T-cell (primary cell): ENCODE data around the gene RIN2. TPM values are rescaled to one million over a fixed set of nuclear protein-coding genes. Genes with fewer than 3 reads are reported as not detected.

Experiments
- ATAC-seq, 4 experiments: fragments of 200-7000 bp in 3 of 4; fragments of 150-1000 bp in 1 of 4; cut with Tn5 transposase; replicated peaks in 1 of 4; 1 replicate in 3 of 4; 2 replicates in 1 of 4; pipeline ENCODE4 v1.10.0; 2021; ENCODE audit warnings: moderate library complexity in 3 of 4, mild to moderate bottlenecking in 2 of 4, moderate number of reproducible peaks in 1 of 4
- CTCF ChIA-PET, 2 donors: fragments of 300-600 bp; sonication (Branson Sonifier 250); formaldehyde crosslinking; loops; one replicate each; lab custom pipeline; 2022; ENCODE audit warnings: antibody characterized with exemption in 2 of 2; lab: Charles Lee
- POLR2A ChIA-PET, 2 donors: fragments of 300-600 bp; sonication (Branson Sonifier 250); formaldehyde crosslinking; loops; one replicate each; lab custom pipeline; 2022; ENCODE audit warnings: antibody characterized with exemption in 2 of 2; lab: Charles Lee
- DNase-seq, 35 experiments: peaks; one replicate each; pipeline versions ENCODE4 v3.0.0 to v3.0.0-alpha.2; 2013 to 2023
- H3K27ac ChIP-seq: one replicate; pipeline ENCODE4 v1.5.1; 2013; ENCODE audit warnings: low read length
- H3K27me3 ChIP-seq, 2 experiments: replicated peaks in 1 of 2; 1 replicate in 1 of 2; 2 replicates in 1 of 2; pipeline versions ENCODE4 v1.6.1 to v1.7.0; 2013; ENCODE audit warnings: low read length in 1 of 2, mixed read lengths in 1 of 2; ENCODE audit not compliant: control insufficient read depth in 2 of 2, insufficient read depth in 2 of 2; ENCODE audit errors: extremely low read depth in 1 of 2
- H3K36me3 ChIP-seq, 2 donors: 1 replicate in 1 of 2; 2 replicates in 1 of 2; pipeline versions ENCODE4 v1.6.1 to v1.7.0; 2013; ENCODE audit warnings: low read length in 1 of 2; ENCODE audit not compliant: control insufficient read depth in 2 of 2, insufficient read depth in 1 of 2; ENCODE audit errors: extremely low read depth in 1 of 2
- H3K4me1 ChIP-seq, 2 experiments: 1 replicate in 1 of 2; 2 replicates in 1 of 2; pipeline versions ENCODE4 v1.6.1 to v1.7.0; 2013; ENCODE audit warnings: low read length in 2 of 2, mixed read lengths in 1 of 2; ENCODE audit not compliant: insufficient read depth in 2 of 2, control insufficient read depth in 1 of 2; ENCODE audit errors: extremely low read depth in 1 of 2
- H3K4me3 ChIP-seq, 2 donors: 1 replicate in 1 of 2; 2 replicates in 1 of 2; pipeline versions ENCODE4 v1.5.1 to v1.7.0; 2013; ENCODE audit warnings: mild to moderate bottlenecking in 2 of 2, low read length in 1 of 2, moderate library complexity in 1 of 2; ENCODE audit not compliant: control insufficient read depth in 1 of 2; ENCODE audit errors: extremely low read depth in 1 of 2
- H3K9me3 ChIP-seq: 2 replicates; pipeline ENCODE4 v1.7.0; 2013
- H3K27ac Mint-ChIP-seq, 2 donors: one replicate each; pipeline ENCODE4 v1.8.0; 2020 to 2021; ENCODE audit warnings: mild to moderate bottlenecking in 2 of 2, mixed read lengths in 2 of 2
- H3K27me3 Mint-ChIP-seq, 2 donors: one replicate each; pipeline ENCODE4 v1.8.0; 2021 to 2022; ENCODE audit warnings: mixed read lengths in 2 of 2
- H3K36me3 Mint-ChIP-seq: one replicate; pipeline ENCODE4 v1.8.0; 2021; ENCODE audit warnings: mixed read lengths
- H3K4me1 Mint-ChIP-seq, 3 donors: one replicate each; pipeline ENCODE4 v1.8.0; 2020 to 2022; ENCODE audit warnings: mixed read lengths in 3 of 3, mild to moderate bottlenecking in 1 of 3
- H3K4me3 Mint-ChIP-seq, 3 donors: one replicate each; pipeline ENCODE4 v1.8.0; 2020 to 2022; ENCODE audit warnings: mild to moderate bottlenecking in 3 of 3, mixed read lengths in 3 of 3, moderate library complexity in 3 of 3
- H3K9me3 Mint-ChIP-seq, 3 donors: one replicate each; pipeline ENCODE4 v1.8.0; 2020 to 2022; ENCODE audit warnings: mixed read lengths in 3 of 3
- WGBS: methylation state at CpG from one replicate; pipeline ENCODE4 v1.1.5; 2013; ENCODE audit warnings: missing lambda C conversion rate; ENCODE audit not compliant: insufficient coverage; 5-methylcytosine and 5-hydroxymethylcytosine counted together
- total RNA-seq, 35 experiments: library from RNA in 6 of 35; stranded (reverse) in 6 of 35; fragments of 120-200 nt in 1 of 35; gene quantifications; one replicate each; pipeline versions ENCODE4 v1.2.1 to v1.2.4 and lab custom pipeline; 2013 to 2026

The RIN2 gene
- total RNA-seq, 5 donors from 2014 or later (not counting 1 experiment from before 2014, with no cell fraction given): 0.20 to 0.89 (median 0.26) TPM; not detected in 2

GRCh38 chr20:19783966-19784401 lies 25.9 kb downstream of the RIN2 start:
- ATAC-seq: no peak
- H3K9me3 Mint-ChIP-seq: peaks cover 0 to 5% (median 0%) of the 10 kb centered on the region in 3 donors
- no peaks in the 10 kb centered on the region for H3K36me3 ChIP-seq
- no peak overlapping the region for H3K4me3 ChIP-seq
- POLR2A ChIA-PET: no interaction called here
- peaks cover 0 to 8% (median 2%) of the 10 kb centered on the region in 3 donors for H3K4me1 Mint-ChIP-seq
- H3K36me3 Mint-ChIP-seq: no peaks in the 10 kb centered on the region
- peaks cover 3 to 11% of the 10 kb centered on the region in 2 donors for H3K27me3 Mint-ChIP-seq
- CTCF ChIA-PET: no interaction called here
- no peak overlapping the region for H3K4me3 Mint-ChIP-seq
- no peaks in the 10 kb centered on the region for H3K9me3 ChIP-seq
- 85% methylated on average over 7 of the region's 7 CpGs for WGBS
- no peak for DNase-seq
- peaks cover 0 to 3% of the 10 kb centered on the region in 2 experiments for H3K27me3 ChIP-seq
- no peaks in the 10 kb centered on the region for H3K4me1 ChIP-seq
- H3K27ac Mint-ChIP-seq: no peak overlapping the region
- no peak overlapping the region for H3K27ac ChIP-seq

DNA sequence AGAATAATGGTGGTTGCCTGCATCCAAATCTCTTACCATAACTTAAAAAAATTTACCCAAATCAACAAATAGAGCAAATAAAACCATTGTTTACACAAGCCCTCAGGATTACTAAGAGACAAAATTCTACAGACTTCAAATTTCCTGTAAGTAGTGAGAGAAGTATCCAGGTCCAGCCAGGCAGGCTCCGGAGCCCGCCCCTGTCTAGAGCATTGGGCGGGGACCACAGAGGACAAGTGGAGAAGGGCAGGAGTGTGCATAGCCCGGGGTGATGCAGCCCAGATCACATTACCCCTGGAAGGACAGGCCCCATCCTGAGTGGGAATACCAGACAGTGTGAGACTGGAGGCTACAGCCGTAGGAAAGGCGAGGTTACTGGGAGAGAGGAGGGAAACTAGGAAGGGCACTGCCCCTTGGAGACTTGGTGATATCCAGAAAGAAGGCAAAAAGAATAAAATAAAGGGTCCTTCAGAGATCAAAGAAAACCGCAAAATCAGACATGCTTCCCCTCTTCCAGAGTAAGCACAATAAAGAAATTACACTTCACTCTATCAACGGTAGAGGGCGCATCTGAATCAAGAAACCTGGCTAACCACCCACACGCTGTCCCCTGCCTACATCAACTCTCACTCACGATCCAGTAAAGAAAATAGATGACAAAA lies 26.6 kb downstream of the RIN2 start:
- WGBS: 20% methylated on average over 4 of the region's 11 CpGs

DNA sequence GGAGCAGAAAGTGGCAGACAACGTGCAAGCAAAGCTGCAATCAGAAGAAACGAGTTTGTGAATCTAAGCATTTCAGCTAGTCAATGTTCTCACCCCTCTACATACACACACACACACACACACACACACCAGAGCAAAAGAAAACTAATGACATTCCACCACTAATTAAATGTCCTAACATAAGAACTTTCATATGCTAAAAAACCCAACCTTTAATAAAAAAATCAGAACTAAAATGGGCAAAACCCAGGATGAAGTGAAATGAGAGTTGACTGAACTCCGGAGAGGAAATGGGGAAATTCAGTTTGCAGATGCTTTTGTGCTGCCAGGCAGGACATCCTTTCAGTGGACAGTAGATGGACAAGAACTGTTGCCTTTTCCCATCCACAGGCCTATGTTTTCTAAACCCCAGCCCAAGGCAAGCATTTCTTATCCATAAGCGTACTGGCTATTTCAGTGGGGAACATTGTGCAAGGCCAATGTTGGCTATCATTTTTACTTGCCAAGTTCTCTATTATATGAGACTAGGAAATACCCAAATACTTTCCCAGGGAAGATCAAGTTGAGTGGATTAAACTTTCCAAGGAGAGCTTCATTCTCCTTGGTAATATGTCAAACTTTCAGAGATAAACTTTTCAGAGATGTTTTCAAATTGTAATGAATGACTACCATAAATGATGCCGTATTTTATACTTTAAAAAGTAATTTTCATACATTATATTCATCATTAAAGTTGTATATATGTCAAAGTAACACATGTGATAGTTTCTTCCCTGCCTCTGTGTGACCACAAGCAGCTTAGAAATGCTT lies 27.3 kb downstream of the RIN2 start:
- CTCF ChIA-PET: interaction anchor here in 1 of 2 donors (0.6 kb wide), 1 partner anchor 149 kb away, joined by 3 read pairs; no protein-coding TSS in a partner anchor
- 80% methylated on average over 2 of the region's 5 CpGs for WGBS

More for the DNA sequence above, 26.6 kb downstream of the RIN2 start:
- no peaks in the 10 kb centered on the region for H3K36me3 ChIP-seq
- no peak for ATAC-seq
- no peaks in the 10 kb centered on the region for H3K9me3 ChIP-seq
- ChIA-PET CTCF (no interaction called here), POLR2A (no interaction called here)
- H3K27ac ChIP-seq: no peak overlapping the region
- no peaks in the 10 kb centered on the region for H3K4me1 ChIP-seq
- H3K27ac Mint-ChIP-seq: no peak overlapping the region
- H3K9me3 Mint-ChIP-seq: peaks cover 0 to 9% (median 0%) of the 10 kb centered on the region in 3 donors
- H3K4me3 ChIP-seq: no peak overlapping the region
- peaks cover 3 to 11% of the 10 kb centered on the region in 2 donors for H3K27me3 Mint-ChIP-seq
- peaks cover 0 to 8% (median 2%) of the 10 kb centered on the region in 3 donors for H3K4me1 Mint-ChIP-seq
- H3K36me3 Mint-ChIP-seq: no peaks in the 10 kb centered on the region
- H3K4me3 Mint-ChIP-seq: no peak overlapping the region
- H3K27me3 ChIP-seq: peaks cover 0 to 3% of the 10 kb centered on the region in 2 experiments
- DNase-seq: peak in 3 of 35 experiments; percentile 5 to 26 (median 11)

DNA sequence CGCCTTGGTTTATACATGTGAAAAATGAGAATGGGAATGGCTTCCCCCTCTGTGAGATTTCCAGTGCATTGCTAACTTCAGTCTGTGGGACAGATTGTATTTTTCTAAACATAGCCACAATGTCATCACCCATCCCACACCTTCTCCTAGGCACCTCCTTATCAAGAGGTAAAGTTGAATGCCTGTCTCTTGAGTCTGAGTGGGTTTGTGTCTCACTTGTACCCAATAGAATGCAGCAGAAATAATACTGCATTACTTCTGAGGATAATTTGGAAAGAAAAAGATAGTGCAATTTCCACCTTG lies 27.9 kb downstream of the RIN2 start:
- ATAC-seq (no peak), DNase-seq (no peak)
- no CpG with 5 or more reads among the region's 1 CpG for WGBS
- no peak overlapping the region for H3K27ac Mint-ChIP-seq
- no peaks in the 10 kb centered on the region for H3K36me3 Mint-ChIP-seq
- POLR2A ChIA-PET: no interaction called here
- no peak overlapping the region for H3K4me3 Mint-ChIP-seq
- H3K9me3 Mint-ChIP-seq: peaks cover 0 to 9% (median 0%) of the 10 kb centered on the region in 3 donors
- H3K4me3 ChIP-seq: no peak overlapping the region
- H3K4me1 Mint-ChIP-seq: peaks cover 0 to 8% (median 2%) of the 10 kb centered on the region in 3 donors
- no peaks in the 10 kb centered on the region for H3K9me3 ChIP-seq
- no peaks in the 10 kb centered on the region for H3K36me3 ChIP-seq
- peaks cover 0 to 3% of the 10 kb centered on the region in 2 experiments for H3K27me3 ChIP-seq
- CTCF ChIA-PET: interaction anchor here in 1 of 2 donors (0.6 kb wide), 1 partner anchor 149 kb away, joined by 3 read pairs; no protein-coding TSS in a partner anchor
- no peaks in the 10 kb centered on the region for H3K4me1 ChIP-seq
- peaks cover 3 to 15% of the 10 kb centered on the region in 2 donors for H3K27me3 Mint-ChIP-seq
- H3K27ac ChIP-seq: no peak overlapping the region

More for the DNA sequence above, 27.3 kb downstream of the RIN2 start:
- H3K9me3 ChIP-seq: no peaks in the 10 kb centered on the region
- no peak overlapping the region for H3K27ac ChIP-seq
- no peak overlapping the region for H3K27ac Mint-ChIP-seq
- H3K9me3 Mint-ChIP-seq: peaks cover 0 to 9% (median 0%) of the 10 kb centered on the region in 3 donors
- peaks cover 0 to 8% (median 2%) of the 10 kb centered on the region in 3 donors for H3K4me1 Mint-ChIP-seq
- H3K27me3 Mint-ChIP-seq: peaks cover 3 to 11% of the 10 kb centered on the region in 2 donors
- no peaks in the 10 kb centered on the region for H3K36me3 Mint-ChIP-seq
- H3K36me3 ChIP-seq: no peaks in the 10 kb centered on the region
- POLR2A ChIA-PET: no interaction called here
- H3K27me3 ChIP-seq: peaks cover 0 to 3% of the 10 kb centered on the region in 2 experiments
- no peak overlapping the region for H3K4me3 Mint-ChIP-seq
- DNase-seq (no peak), ATAC-seq (no peak)
- H3K4me3 ChIP-seq: no peak overlapping the region
- no peaks in the 10 kb centered on the region for H3K4me1 ChIP-seq

GRCh38 chr20:19786311-19786710 lies 28.3 kb downstream of the RIN2 start:
- Histone ChIP-seq H3K27me3 (peaks cover 0 to 3% of the 10 kb centered on the region in 2 experiments), H3K36me3 (no peaks in the 10 kb centered on the region), H3K4me3 (no peak overlapping the region), H3K27ac (no peak overlapping the region), H3K4me1 (no peaks in the 10 kb centered on the region), H3K9me3 (no peaks in the 10 kb centered on the region)
- 70% methylated on average over 3 of the region's 5 CpGs for WGBS
- peaks cover 0 to 9% (median 0%) of the 10 kb centered on the region in 3 donors for H3K9me3 Mint-ChIP-seq
- peaks cover 0 to 8% (median 2%) of the 10 kb centered on the region in 3 donors for H3K4me1 Mint-ChIP-seq
- no peak for DNase-seq
- no peak for ATAC-seq
- no peak overlapping the region for H3K27ac Mint-ChIP-seq
- ChIA-PET POLR2A (no interaction called here), CTCF (interaction anchor here in 1 of 2 donors (0.6 kb wide), 1 partner anchor 148 kb away, joined by 3 read pairs; no protein-coding TSS in a partner anchor)
- H3K36me3 Mint-ChIP-seq: no peaks in the 10 kb centered on the region
- no peak overlapping the region for H3K4me3 Mint-ChIP-seq
- H3K27me3 Mint-ChIP-seq: peaks cover 3 to 15% of the 10 kb centered on the region in 2 donors

DNA sequence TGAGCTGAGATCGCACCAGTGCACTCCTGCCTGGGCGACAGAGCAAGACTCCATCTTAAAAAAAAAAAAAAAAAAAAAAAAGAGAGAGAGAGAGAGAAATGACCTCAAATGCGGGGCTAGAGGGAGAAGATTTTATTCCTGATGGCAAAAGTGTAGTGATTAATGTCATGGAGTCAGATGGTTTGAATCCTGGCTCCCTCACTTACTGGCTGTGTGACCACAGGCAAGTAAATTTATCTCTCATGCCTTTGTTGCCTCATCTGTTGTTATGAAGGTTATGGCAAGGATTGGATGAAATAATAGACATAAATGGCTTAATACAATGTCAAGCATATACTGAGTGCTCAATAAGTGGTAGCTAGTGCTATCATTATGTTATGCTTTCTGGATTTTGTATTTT lies 29.3 kb downstream of the RIN2 start:
- CTCF ChIA-PET: no interaction called here
- Mint-ChIP-seq H3K36me3 (no peaks in the 10 kb centered on the region), H3K4me1 (peaks cover 0 to 8% (median 2%) of the 10 kb centered on the region in 3 donors), H3K4me3 (no peak overlapping the region), H3K9me3 (peaks cover 0 to 9% (median 0%) of the 10 kb centered on the region in 3 donors), H3K27me3 (peaks cover 3 to 19% of the 10 kb centered on the region in 2 donors), H3K27ac (no peak overlapping the region)
- POLR2A ChIA-PET: no interaction called here
- peaks cover 0 to 3% of the 10 kb centered on the region in 2 experiments for H3K27me3 ChIP-seq
- H3K4me3 ChIP-seq: no peak overlapping the region
- DNase-seq (no peak), ATAC-seq (no peak)
- 83% methylated on average over 1 of the region's 3 CpGs for WGBS
- no peaks in the 10 kb centered on the region for H3K9me3 ChIP-seq
- no peaks in the 10 kb centered on the region for H3K36me3 ChIP-seq
- no peak overlapping the region for H3K27ac ChIP-seq
- no peaks in the 10 kb centered on the region for H3K4me1 ChIP-seq
